HG03354 (cell line): Measurements from ENCODE around the gene OTUB2.

Experiments used
- ATAC-seq: cut with Tn5 transposase; IDR thresholded peaks from one replicate; pipeline ENCODE4 v1.9.1; 2021; ENCODE audit warnings: mild to moderate bottlenecking; ENCODE audit not compliant: unreplicated experiment, poor library complexity, severe bottlenecking

Gene OTUB2

DNA sequence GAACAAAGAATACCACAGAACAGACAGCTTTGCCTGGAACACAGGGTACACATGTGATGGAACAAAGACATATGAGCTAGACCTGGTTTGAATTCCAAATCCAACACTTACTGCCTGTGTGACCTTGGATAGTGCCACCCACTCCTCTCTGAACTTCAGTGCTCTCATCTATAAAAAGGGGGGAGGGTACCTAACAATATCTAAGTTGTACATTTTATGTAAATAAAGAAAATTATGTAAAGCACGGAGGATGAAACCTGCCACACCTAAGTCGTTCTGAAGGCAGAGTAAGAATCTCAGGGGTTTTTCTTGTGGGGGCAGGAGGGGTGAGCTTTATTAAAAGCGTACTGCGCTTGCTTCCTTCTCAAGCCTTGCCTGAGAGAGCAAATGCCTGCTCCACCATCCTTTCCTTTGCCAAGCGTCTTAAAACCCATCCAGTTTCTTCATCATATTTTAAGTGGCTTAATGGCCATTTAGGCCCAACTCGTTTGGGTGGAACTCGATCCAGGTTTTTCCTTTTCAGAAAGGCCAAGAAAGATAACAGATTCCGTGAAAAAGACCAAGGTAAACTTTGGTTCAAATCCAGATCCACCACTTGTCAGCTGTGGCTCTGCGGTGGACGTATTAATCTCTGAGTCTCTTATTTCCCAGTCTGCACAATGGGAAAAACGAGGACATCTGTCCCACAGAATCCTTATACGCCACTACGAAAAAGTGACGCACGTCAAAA is 53.9 kb downstream of the OTUB2 start:
- no peak for ATAC-seq

DNA sequence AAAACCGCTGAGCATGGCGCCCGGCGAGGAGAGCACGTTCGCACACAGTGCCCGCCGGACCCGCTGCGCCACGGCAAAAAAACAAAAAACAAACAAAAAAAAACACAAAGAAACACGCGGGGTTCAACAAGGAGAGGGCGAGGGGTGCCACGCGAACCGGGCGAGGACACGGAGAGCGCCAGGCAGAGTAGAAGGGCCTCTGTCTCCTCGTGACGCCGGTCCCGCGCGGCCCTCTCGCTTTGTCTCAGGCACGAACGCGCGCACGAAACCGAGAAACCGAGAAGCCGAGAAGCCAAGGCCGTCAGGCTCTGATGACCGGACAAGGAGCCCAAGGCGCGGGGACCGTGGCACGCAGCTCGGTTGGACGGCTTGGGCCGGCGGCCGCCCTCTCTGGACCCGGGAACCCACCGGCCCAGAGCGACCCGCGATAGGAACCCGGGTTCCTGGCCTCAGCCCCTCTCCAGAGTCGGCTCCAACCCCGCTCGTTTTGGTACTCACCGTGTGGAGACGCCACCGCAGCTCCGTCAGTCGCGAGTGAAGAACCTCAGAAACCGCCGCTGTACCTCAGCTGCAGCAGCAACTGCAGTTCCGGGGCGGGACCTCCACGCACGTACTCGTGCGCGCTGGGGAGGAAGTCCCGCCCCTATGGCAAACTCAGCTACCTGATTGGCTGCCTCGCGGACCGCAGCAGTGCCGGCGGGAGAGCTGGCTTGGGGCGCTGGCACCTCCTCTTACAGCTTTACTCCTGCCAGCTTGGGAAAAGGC is 54.7 kb downstream of the OTUB2 start, which contains the start of the genes DDX24 and IFI27L1:
DDX24 (minus strand) TSS at position 582 of the 765 bp plus-strand sequence. CDS start 1,460 bp downstream, outside the sequence.
IFI27L1 (plus strand) TSS at position 690 of the 765 bp plus-strand sequence. CDS start 15,628 bp downstream, outside the sequence.
- ATAC-seq: peak; percentile 97

DNA sequence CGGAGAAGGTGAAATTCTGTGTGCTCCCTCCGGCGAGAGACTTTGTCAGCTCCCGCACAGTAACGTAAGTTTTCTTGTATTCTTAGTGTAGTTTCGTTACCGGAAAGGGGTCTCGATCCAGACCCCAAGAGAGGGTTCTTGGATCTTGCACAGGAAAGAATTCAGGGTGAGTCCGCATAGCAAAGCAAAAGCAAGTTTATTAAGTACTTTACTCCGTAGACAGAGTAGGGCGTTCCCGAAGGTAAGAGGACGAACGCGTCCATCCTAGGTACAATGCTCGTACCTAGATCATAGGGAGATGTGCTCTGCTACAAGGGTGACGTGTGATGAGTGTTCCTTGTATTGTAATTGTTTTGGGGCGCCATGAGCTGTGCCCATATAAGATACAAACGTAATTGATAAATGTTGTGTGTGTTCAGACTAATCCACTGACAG is 55.3 kb downstream of the OTUB2 start:
- peak; percentile 32 for ATAC-seq

DNA sequence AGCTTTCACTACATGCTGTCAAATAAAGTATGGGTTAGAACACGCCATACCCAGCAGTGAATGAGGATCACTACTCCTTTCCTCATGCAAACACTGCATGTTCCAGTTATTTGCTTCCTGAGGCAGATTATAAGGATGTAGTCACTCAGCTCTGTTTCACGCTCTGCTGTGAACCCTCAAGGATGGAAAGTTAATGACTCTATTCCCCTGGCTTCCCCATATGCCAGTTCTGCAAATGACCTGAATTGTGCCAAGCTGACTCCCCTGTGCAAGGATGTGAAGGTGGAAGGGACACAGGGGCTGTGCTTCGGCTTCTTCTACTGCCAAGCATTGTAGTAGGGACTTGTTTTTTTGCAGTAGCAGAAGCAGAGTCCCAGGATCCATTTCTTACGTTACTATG is 61.8 kb downstream of the OTUB2 start:
- no peak for ATAC-seq

DNA sequence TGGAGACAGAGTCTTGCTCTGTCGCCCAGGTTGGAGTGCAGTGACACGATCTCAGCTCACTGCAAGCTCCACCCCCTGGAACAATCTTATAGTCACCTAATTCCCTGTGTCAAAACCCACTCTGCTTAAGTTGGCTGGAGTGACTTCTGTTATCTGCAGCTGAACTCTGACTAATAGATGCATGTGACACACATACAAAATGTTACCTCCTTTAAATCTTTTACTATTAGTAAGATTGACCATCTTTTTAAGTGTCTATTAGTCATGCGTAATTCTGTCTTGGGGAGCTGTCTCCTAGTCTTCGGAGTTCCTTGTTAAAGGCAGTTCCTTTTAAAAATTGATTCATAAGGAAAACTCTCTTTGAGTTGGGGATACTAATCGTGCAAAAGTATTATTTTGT is 62.4 kb downstream of the OTUB2 start:
- no peak for ATAC-seq

DNA sequence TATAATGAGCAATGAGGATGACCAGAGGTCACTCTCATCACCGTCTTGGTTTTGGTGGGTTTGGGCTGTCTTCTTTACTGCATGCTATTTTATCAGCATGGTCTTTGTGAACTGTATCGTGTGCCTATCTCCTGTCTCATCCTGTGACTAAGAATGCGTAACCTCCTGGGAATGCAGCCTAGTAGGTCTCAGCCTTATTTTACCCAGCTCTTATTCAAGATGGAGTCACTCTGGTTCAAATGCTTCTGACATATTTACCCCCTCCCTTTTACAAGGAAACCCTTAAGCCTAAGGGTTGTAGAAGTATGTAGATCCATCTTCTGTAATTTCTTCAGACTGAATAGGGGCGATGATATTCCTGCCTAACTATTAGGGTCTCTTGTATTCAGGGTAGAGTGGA is 63.3 kb downstream of the OTUB2 start:
- ATAC-seq: no peak

DNA sequence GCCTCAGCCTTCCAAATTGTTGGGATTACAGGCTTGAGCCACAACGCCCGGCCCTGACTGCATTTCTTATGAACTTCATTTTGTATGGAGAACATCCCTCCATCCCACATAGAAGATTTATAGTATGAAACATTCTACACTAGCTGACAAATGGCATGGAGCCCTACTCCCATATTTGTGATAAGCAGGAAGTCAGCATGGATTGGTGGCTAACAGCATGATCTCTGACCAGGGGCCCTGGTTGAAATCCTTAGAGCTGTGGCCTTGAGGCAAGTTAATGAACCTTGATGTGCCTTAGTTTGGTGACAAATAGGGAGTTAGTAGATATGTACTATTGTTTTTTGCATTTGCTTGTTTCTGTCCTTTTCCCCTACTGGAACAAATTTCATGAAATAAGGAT is 67.3 kb downstream of the OTUB2 start:
- no peak for ATAC-seq

DNA sequence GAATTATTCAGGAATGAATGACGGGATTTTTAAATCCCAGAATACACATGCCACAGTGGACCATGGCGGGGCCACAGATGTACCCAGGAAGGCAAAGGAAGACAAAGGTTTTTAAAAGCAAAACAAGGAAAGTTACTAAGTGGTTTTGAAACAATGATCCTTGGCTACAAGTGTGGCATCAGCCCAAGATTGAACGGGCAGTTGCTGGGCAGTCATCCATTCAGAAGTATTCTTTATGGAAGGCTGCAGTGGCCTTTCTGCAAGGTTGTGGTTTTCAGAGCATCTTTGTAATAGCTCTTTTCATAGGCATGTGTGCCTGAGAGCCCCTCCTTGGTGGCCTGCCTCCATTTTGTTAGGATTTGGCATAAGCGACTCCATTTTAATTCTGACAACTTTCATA is 71.0 kb downstream of the OTUB2 start:
- ATAC-seq: no peak
